HL-60 (cell line): ENCODE data around the gene TMOD2.

Experiments used
- DNase-seq, 2 experiments: peaks; one replicate each; pipeline ENCODE4 v3.0.0-alpha.2; 2010 to 2020; ENCODE audit warnings: low read depth in 1 of 2, low spot score in 1 of 2
- H3K27ac ChIP-seq: fragments of 250-450 bp; sonication (Bioruptor Pico); replicated peaks from 2 replicates; pipeline ENCODE4 v1.5.1; 2020; ENCODE audit warnings: mild to moderate bottlenecking, moderate library complexity
- H3K27me3 ChIP-seq: fragments of 250-450 bp; sonication (Bioruptor Pico); 2 replicates; pipeline ENCODE4 v1.5.1; 2021; ENCODE audit warnings: mild to moderate bottlenecking, moderate library complexity; ENCODE audit not compliant: insufficient read depth, poor library complexity, severe bottlenecking
- H3K4me3 ChIP-seq: replicated peaks from 2 replicates; pipeline ENCODE4 v1.5.1; 2011; ENCODE audit warnings: mild to moderate bottlenecking, control low read depth, low read length; ENCODE audit not compliant: insufficient read depth
- CTCF ChIP-seq: IDR thresholded peaks from one replicate; pipeline ENCODE4 v1.5.1; 2011; ENCODE audit warnings: low read length, control low read depth, inconsistent platforms; ENCODE audit not compliant: insufficient read depth
- GABPA ChIP-seq: IDR thresholded peaks from 2 replicates; pipeline ENCODE4 v1.6.1; 2012; ENCODE audit warnings: low read depth
- POLR2AphosphoS5 ChIP-seq: IDR thresholded peaks from 2 replicates; pipeline ENCODE4 v1.6.1; 2012; ENCODE audit warnings: low read depth
- REST ChIP-seq: IDR thresholded peaks from 2 replicates; pipeline ENCODE4 v1.6.1; 2012; ENCODE audit warnings: low read depth; ENCODE audit not compliant: insufficient replicate concordance
- SPI1 ChIP-seq: IDR thresholded peaks from 2 replicates; pipeline ENCODE4 v1.6.1; 2012; ENCODE audit warnings: low read depth, mild to moderate bottlenecking, borderline replicate concordance

Gene TMOD2

GRCh38 chr15:51775967-51776816 lies 24.8 kb downstream of the TMOD2 start:
- Histone ChIP-seq H3K27ac (no peak overlapping the region), H3K27me3 (no peaks in the 10 kb centered on the region), H3K4me3 (no peak overlapping the region)
- peak; percentile 76 for TF ChIP-seq CTCF
- TF ChIP-seq POLR2AphosphoS5, result no peak
- TF ChIP-seq REST, result no peak
- DNase-seq, result peak in 1 of 2 experiments; percentile 59

GRCh38 chr15:51776952-51777569 lies 25.7 kb downstream of the TMOD2 start:
- no peak overlapping the region for H3K27ac ChIP-seq
- no peak overlapping the region for H3K4me3 ChIP-seq
- TF ChIP-seq REST (no peak), CTCF (peak; percentile 55)
- no peaks in the 10 kb centered on the region for H3K27me3 ChIP-seq
- peak; percentile 61 to 80 for DNase-seq

GRCh38 chr15:51780636-51781035 lies 29.2 kb downstream of the TMOD2 start:
- TF ChIP-seq POLR2AphosphoS5, result no peak
- TF ChIP-seq REST, result no peak
- no peak for TF ChIP-seq CTCF
- TF ChIP-seq GABPA, result no peak
- TF ChIP-seq SPI1, result no peak
- no peak for DNase-seq
- Histone ChIP-seq H3K4me3 (no peak overlapping the region), H3K27ac (no peak overlapping the region), H3K27me3 (no peaks in the 10 kb centered on the region)
